OCI-LY7 (cell line): ENCODE measurements around the gene MED26. TPM values are rescaled to one million over a fixed set of nuclear protein-coding genes. Genes with fewer than 3 reads are reported as not detected.

Experiments used
- BruUV-seq: library from RNA; stranded (reverse); fragments of 400-500 nt; replicated peaks from 2 replicates; lab custom pipeline; 2021; lab: Mats Ljungman, UMichigan
- CTCF ChIA-PET: fragments of 300-600 bp; sonication (Branson Sonifier 250); formaldehyde crosslinking; loops from one replicate; lab custom pipeline; 2022; ENCODE audit warnings: antibody characterized with exemption; ENCODE audit not compliant: unreplicated experiment; lab: Charles Lee
- POLR2A ChIA-PET: fragments of 300-600 bp; sonication (Branson Sonifier 250); formaldehyde crosslinking; loops from one replicate; lab custom pipeline; 2022; ENCODE audit warnings: antibody characterized with exemption; lab: Charles Lee
- DNase-seq: peaks from one replicate; pipeline ENCODE4 v3.0.0-alpha.2; 2015; ENCODE audit warnings: low spot score
- H2AFZ ChIP-seq: fragments of 200-600 bp; sonication (generic), shearing (Covaris generic); 2 replicates; pipeline ENCODE4 v1.6.1; 2014; ENCODE audit warnings: mild to moderate bottlenecking, antibody characterized with exemption, low read length, moderate library complexity
- H3K27ac ChIP-seq: fragments of 200-600 bp; sonication (generic); 2 replicates; pipeline ENCODE4 v1.5.1; 2014; ENCODE audit warnings: mixed run types, low read depth, mild to moderate bottlenecking, moderate library complexity, low read length, inconsistent platforms; ENCODE audit not compliant: poor library complexity, severe bottlenecking
- H3K36me3 ChIP-seq: fragments of 200-600 bp; sonication (generic); 2 replicates; pipeline ENCODE4 v1.6.1; 2014; ENCODE audit warnings: mild to moderate bottlenecking, antibody characterized with exemption, low read length, moderate library complexity, mixed read lengths; ENCODE audit not compliant: insufficient read depth
- H3K4me1 ChIP-seq: fragments of 200-600 bp; sonication (generic); 2 replicates; pipeline ENCODE4 v1.5.1; 2014; ENCODE audit warnings: mild to moderate bottlenecking, low read length; ENCODE audit not compliant: insufficient read depth, poor library complexity, severe bottlenecking
- H3K4me2 ChIP-seq: fragments of 200-600 bp; sonication (generic); 2 replicates; pipeline ENCODE4 v1.6.1; 2014; ENCODE audit warnings: mild to moderate bottlenecking, low read length
- H3K4me3 ChIP-seq: fragments of 200-600 bp; sonication (generic); 2 replicates; pipeline ENCODE4 v1.5.1; 2014; ENCODE audit warnings: mild to moderate bottlenecking, low read depth, low read length; ENCODE audit not compliant: poor library complexity, severe bottlenecking
- H3K79me2 ChIP-seq: fragments of 200-600 bp; sonication (generic); 2 replicates; pipeline ENCODE4 v1.6.1; 2016; ENCODE audit warnings: low read depth, mild to moderate bottlenecking, low read length, moderate library complexity, mixed read lengths; ENCODE audit not compliant: insufficient read depth
- H3K9me2 ChIP-seq: fragments of 200-600 bp; sonication (generic); 2 replicates; pipeline ENCODE4 v1.6.1; 2016; ENCODE audit warnings: mild to moderate bottlenecking, low read length, mixed read lengths; ENCODE audit not compliant: insufficient read depth
- H3K9me3 ChIP-seq: fragments of 200-600 bp; sonication (generic); 2 replicates; pipeline ENCODE4 v1.6.1; 2014; ENCODE audit warnings: mild to moderate bottlenecking, mixed run types, low read length, mixed read lengths
- H4K20me1 ChIP-seq: fragments of 200-600 bp; sonication (generic); 2 replicates; pipeline ENCODE4 v1.6.1; 2014; ENCODE audit warnings: mild to moderate bottlenecking, antibody characterized with exemption, low read length, moderate library complexity, mixed read lengths; ENCODE audit not compliant: insufficient read depth
- EZH2phosphoT487 ChIP-seq: fragments of 200-600 bp; sonication (generic); IDR thresholded peaks from 2 replicates; pipeline ENCODE4 v1.6.1; 2018; ENCODE audit warnings: low read depth, borderline replicate concordance, mild to moderate bottlenecking, mixed run types, antibody characterized with exemption, low read length, moderate library complexity, mixed read lengths
- intact Hi-C: fragments of 100-400 bp; cut with micrococcal nuclease; formaldehyde crosslinking; loops from one replicate; pipeline ENCODE4 v1.10.0; 2022; ENCODE audit not compliant: unreplicated experiment
- total RNA-seq, 2 experiments: library from RNA; depleted of rRNA in 1 of 2; stranded (reverse); fragments of >200 nt in 1 of 2; shearing (Covaris generic) in 1 of 2; gene quantifications; 2 replicates each; pipeline ENCODE4 v1.2.3, GENCODE V29; 2014 to 2022
- TF ChIP-seq, protein P1 (sequence below): fragments of 200-600 bp; sonication (generic); conservative IDR thresholded peaks from 2 replicates; pipeline ENCODE4 v1.5.1; 2014; ENCODE audit warnings: mild to moderate bottlenecking, antibody characterized with exemption, low read length, moderate library complexity, mixed read lengths

MED26 gene
- total RNA-seq, 2 experiments from 2014 or later = 19.4 to 26.8 TPM

DNA sequence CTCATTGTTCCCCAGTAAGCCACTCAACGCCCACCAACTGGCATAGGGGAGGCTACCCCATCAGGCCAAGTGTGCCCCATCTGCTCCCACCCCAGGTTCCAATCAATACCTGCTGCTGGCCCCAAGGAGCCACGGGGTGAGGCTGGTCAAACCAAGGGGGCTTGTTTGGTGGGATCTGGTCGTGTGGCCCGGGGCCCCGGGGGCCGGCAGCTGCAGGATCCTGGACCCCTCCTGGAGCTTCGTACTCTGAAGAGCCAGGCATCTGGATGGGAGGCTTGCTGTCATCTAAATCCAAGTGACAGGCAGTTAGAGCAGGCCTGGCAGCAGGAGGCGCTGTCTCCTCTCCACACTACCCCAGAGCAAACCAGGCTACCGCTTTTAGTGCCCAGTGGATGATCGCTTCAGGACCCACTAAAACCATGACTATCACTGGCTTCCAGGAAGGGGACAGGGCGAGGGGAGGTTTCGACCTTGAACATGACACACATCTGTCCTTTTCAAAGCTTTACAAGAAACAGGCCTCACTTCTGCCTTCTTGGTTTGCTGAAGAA lies 100.0 kb downstream of the MED26 start:
- H3K9me2 ChIP-seq = no peaks in the 10 kb centered on the region
- peaks cover 98% of the 10 kb centered on the region for H3K36me3 ChIP-seq
- H3K79me2 ChIP-seq = no peaks in the 10 kb centered on the region
- ChIA-PET CTCF (no interaction called here), POLR2A (no interaction called here)
- H3K4me2 ChIP-seq = no peak overlapping the region
- BruUV-seq = no TSS peak
- peak; percentile 37 for DNase-seq
- no peaks in the 10 kb centered on the region for H4K20me1 ChIP-seq
- no peak overlapping the region for H2AFZ ChIP-seq
- intact Hi-C loops = no loop called here
- H3K9me3 ChIP-seq = no peaks in the 10 kb centered on the region
- TF ChIP-seq, protein P1, sequence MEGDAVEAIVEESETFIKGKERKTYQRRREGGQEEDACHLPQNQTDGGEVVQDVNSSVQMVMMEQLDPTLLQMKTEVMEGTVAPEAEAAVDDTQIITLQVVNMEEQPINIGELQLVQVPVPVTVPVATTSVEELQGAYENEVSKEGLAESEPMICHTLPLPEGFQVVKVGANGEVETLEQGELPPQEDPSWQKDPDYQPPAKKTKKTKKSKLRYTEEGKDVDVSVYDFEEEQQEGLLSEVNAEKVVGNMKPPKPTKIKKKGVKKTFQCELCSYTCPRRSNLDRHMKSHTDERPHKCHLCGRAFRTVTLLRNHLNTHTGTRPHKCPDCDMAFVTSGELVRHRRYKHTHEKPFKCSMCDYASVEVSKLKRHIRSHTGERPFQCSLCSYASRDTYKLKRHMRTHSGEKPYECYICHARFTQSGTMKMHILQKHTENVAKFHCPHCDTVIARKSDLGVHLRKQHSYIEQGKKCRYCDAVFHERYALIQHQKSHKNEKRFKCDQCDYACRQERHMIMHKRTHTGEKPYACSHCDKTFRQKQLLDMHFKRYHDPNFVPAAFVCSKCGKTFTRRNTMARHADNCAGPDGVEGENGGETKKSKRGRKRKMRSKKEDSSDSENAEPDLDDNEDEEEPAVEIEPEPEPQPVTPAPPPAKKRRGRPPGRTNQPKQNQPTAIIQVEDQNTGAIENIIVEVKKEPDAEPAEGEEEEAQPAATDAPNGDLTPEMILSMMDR = peak; percentile 78
- no peak for TF ChIP-seq EZH2phosphoT487
- no peak overlapping the region for H3K4me3 ChIP-seq
- no peaks in the 10 kb centered on the region for H3K4me1 ChIP-seq
- H3K27ac ChIP-seq = no peak overlapping the region

DNA sequence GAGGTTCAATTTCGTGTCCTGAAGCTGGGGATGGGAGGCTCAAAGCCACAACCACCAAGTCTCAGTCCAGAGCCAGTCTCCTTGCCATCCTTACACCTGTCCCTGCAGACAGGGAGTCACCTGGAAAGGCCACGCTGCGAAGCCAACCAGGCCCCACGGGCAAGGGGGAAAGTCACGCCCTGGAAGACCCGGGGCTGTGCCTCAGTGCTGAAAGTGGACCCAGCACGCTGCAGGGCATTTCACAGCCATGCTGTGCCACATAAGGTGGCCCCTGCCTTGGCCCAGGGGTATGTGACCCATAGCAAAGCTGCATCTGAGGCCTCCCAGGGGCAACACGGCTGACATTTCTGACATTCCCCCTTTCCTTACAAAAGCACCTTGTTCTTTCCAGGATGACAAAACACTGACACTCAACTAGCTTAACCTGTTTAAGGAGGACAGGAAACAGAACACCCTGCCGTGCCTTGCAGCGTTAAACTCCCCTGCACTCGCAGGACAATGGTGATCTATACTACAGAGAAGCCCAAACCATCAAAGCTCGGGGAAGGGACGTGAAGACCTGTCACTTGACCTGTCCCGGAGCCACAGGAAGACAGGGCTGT lies 100.6 kb downstream of the MED26 start:
- BruUV-seq = no TSS peak
- H3K4me3 ChIP-seq = no peak overlapping the region

More for the DNA sequence above, 100.6 kb downstream of the MED26 start:
- ChIA-PET CTCF (no interaction called here), POLR2A (no interaction called here)
- no peak for DNase-seq
- H3K4me1 ChIP-seq = no peaks in the 10 kb centered on the region
- TF ChIP-seq, protein P1 = no peak
- TF ChIP-seq EZH2phosphoT487 = no peak
- H3K36me3 ChIP-seq = peaks cover 98% of the 10 kb centered on the region
- H3K79me2 ChIP-seq = no peaks in the 10 kb centered on the region
- no peaks in the 10 kb centered on the region for H3K9me3 ChIP-seq
- no peak overlapping the region for H3K27ac ChIP-seq
- H2AFZ ChIP-seq = no peak overlapping the region
- H3K9me2 ChIP-seq = no peaks in the 10 kb centered on the region
- intact Hi-C loops = no loop called here
- H3K4me2 ChIP-seq = no peak overlapping the region
- no peaks in the 10 kb centered on the region for H4K20me1 ChIP-seq
